Endothelial cell of umbilical vein (primary cell): ENCODE results near the gene ZNF678. TPM values are rescaled to one million over a fixed set of nuclear protein-coding genes. Genes with fewer than 3 reads are reported as not detected.

ENCODE experiments used
- BruUV-seq: library from RNA; stranded (reverse); fragments of 400-500 nt; replicated peaks from 2 replicates; lab custom pipeline; 2021; lab: Mats Ljungman, UMichigan
- CTCF ChIA-PET: fragments of 300-600, 350-600 bp; sonication (Branson Sonifier 250); formaldehyde crosslinking; loops from one replicate; lab custom pipeline; 2021; ENCODE audit warnings: antibody characterized with exemption, inconsistent platforms; lab: Charles Lee
- POLR2A ChIA-PET: fragments of 300-600, 350-600 bp; sonication (Branson Sonifier 250); formaldehyde crosslinking; loops from one replicate; lab custom pipeline; 2021; ENCODE audit warnings: antibody characterized with exemption, inconsistent platforms; lab: Charles Lee
- DNase-seq: peaks from one replicate; pipeline ENCODE4 v3.0.0-alpha.2; 2011; ENCODE audit warnings: low read depth, low spot score
- FAIRE-seq: peaks from 2 replicates; lab custom pipeline; 2011; peaks lifted over from hg19 to GRCh38; lab: Jason Lieb, UNC
- H2AFZ ChIP-seq: 2 replicates; pipeline ENCODE4 v1.6.0; 2012; ENCODE audit warnings: low read depth, low read length, control low read depth, inconsistent platforms
- H3K27ac ChIP-seq: 2 replicates; pipeline ENCODE4 v1.5.1; 2011; ENCODE audit warnings: low read depth, mild to moderate bottlenecking, control low read depth, low read length, moderate library complexity; ENCODE audit not compliant: insufficient read depth
- H3K27me3 ChIP-seq, 2 experiments: 2 replicates each; pipeline versions ENCODE4 v1.6.0 to v1.6.1; 2011; ENCODE audit warnings: low read length in 2 of 2, mixed read lengths in 1 of 2; ENCODE audit not compliant: control insufficient read depth in 2 of 2, insufficient read depth in 2 of 2
- H3K36me3 ChIP-seq, 2 experiments: 2 replicates in 1 of 2; 3 replicates in 1 of 2; pipeline ENCODE4 v1.5.1; 2011; ENCODE audit warnings: low read length in 2 of 2, mild to moderate bottlenecking in 1 of 2, moderate library complexity in 1 of 2; ENCODE audit not compliant: control insufficient read depth in 2 of 2, insufficient read depth in 2 of 2; ENCODE audit errors: extremely low read depth in 1 of 2
- H3K4me1 ChIP-seq: 3 replicates; pipeline ENCODE4 v1.5.1; 2011; ENCODE audit warnings: mild to moderate bottlenecking, low read length; ENCODE audit not compliant: control insufficient read depth, insufficient read depth; ENCODE audit errors: extremely low read depth
- H3K4me2 ChIP-seq: 2 replicates; pipeline ENCODE4 v1.6.1; 2011; ENCODE audit warnings: low read length, control low read depth, mixed read lengths; ENCODE audit not compliant: insufficient read depth
- H3K4me3 ChIP-seq, 3 experiments: fragments of 200-600 bp in 1 of 3; sonication (generic), shearing (Covaris generic) in 1 of 3; replicated peaks in 1 of 3; 2 replicates each; pipeline ENCODE4 v1.5.1; 2011 to 2016; ENCODE audit warnings: control low read depth in 3 of 3, low read length in 3 of 3, mild to moderate bottlenecking in 2 of 3, inconsistent platforms in 1 of 3, low read depth in 1 of 3, moderate library complexity in 1 of 3; ENCODE audit not compliant: insufficient read depth in 1 of 3
- H3K79me2 ChIP-seq: 2 replicates; pipeline ENCODE4 v1.6.0; 2012; ENCODE audit warnings: low read length, inconsistent platforms; ENCODE audit not compliant: control insufficient read depth, insufficient read depth
- H3K9ac ChIP-seq: replicated peaks from 2 replicates; pipeline ENCODE3; 2011; ENCODE audit warnings: low read length, control low read depth; ENCODE audit not compliant: insufficient read depth; ENCODE audit errors: extremely low read depth
- H3K9me1 ChIP-seq: replicated peaks from 3 replicates; pipeline ENCODE4 v1.6.0; 2011; ENCODE audit warnings: mild to moderate bottlenecking, low read length; ENCODE audit not compliant: control insufficient read depth, insufficient read depth; ENCODE audit errors: extremely low read depth
- H3K9me3 ChIP-seq: replicated peaks from 2 replicates; pipeline ENCODE4 v1.5.1; 2012; ENCODE audit warnings: low read length, inconsistent platforms; ENCODE audit not compliant: control insufficient read depth, insufficient read depth
- H4K20me1 ChIP-seq: replicated peaks from 2 replicates; pipeline ENCODE3; 2011; ENCODE audit warnings: mild to moderate bottlenecking, low read length; ENCODE audit not compliant: control insufficient read depth, insufficient read depth; ENCODE audit errors: extremely low read depth
- CTCF ChIP-seq, 2 donors: IDR thresholded peaks; 1 replicate in 1 of 2; 2 replicates in 1 of 2; pipeline ENCODE4 v1.5.1; 2011; ENCODE audit warnings: low read length in 2 of 2, mild to moderate bottlenecking in 2 of 2, moderate library complexity in 2 of 2, control low read depth in 1 of 2, inconsistent platforms in 1 of 2, low read depth in 1 of 2; ENCODE audit not compliant: insufficient read depth in 1 of 2; ENCODE audit errors: extremely low read depth in 1 of 2
- EZH2 ChIP-seq: IDR thresholded peaks from 2 replicates; pipeline ENCODE4 v1.6.1; 2012; ENCODE audit warnings: borderline replicate concordance, low read depth, mild to moderate bottlenecking, moderate library complexity, low read length, inconsistent platforms; ENCODE audit not compliant: severe bottlenecking
- FOS ChIP-seq: IDR thresholded peaks from 2 replicates; pipeline ENCODE4 v1.6.1; 2011; ENCODE audit warnings: mild to moderate bottlenecking, low read length, moderate library complexity, borderline replicate concordance; ENCODE audit not compliant: insufficient read depth
- GATA2 ChIP-seq: IDR thresholded peaks from 2 replicates; pipeline ENCODE4 v1.7.0; 2011; ENCODE audit warnings: low read depth, mild to moderate bottlenecking, moderate library complexity, mixed read lengths, low read length; ENCODE audit not compliant: insufficient read length, insufficient read depth
- JUN ChIP-seq: IDR thresholded peaks from 2 replicates; pipeline ENCODE4 v1.6.1; 2011; ENCODE audit warnings: borderline replicate concordance, low read depth; ENCODE audit not compliant: insufficient read length, insufficient read depth
- MAX ChIP-seq: IDR thresholded peaks from 2 replicates; pipeline ENCODE4 v1.6.1; 2011; ENCODE audit not compliant: insufficient read depth, insufficient read length
- MYC ChIP-seq: IDR thresholded peaks from one replicate; pipeline ENCODE4 v1.6.1; 2011; ENCODE audit warnings: mild to moderate bottlenecking, low read depth, low read length
- POLR2A ChIP-seq: IDR thresholded peaks from 2 replicates; pipeline ENCODE4 v1.6.1; 2012; ENCODE audit warnings: low read depth, mild to moderate bottlenecking, control low read depth, low read length
- POLR2AphosphoS5 ChIP-seq: IDR thresholded peaks from 2 replicates; pipeline ENCODE4 v1.6.1; 2012; ENCODE audit warnings: low read depth, mild to moderate bottlenecking, control low read depth, low read length, moderate library complexity; ENCODE audit not compliant: insufficient read depth
- dilution Hi-C: fragments of 300-500 bp; cut with MboI; formaldehyde crosslinking; loops from one replicate; pipeline ENCODE4 v1.15.0; 2019; ENCODE audit warnings: low sequenced_read_pairs; ENCODE audit not compliant: extremely low pct_ligation_motif_present
- intact Hi-C: fragments of 100-400 bp; cut with micrococcal nuclease; formaldehyde crosslinking; loops from one replicate; pipeline ENCODE4 v1.10.0; 2022
- polyA plus RNA-seq, 4 experiments: library from polyadenylated mRNA; depleted of rRNA in 3 of 4; stranded (reverse) in 3 of 4; unstranded in 1 of 4; fragments of >200 nt; gene quantifications; 2 replicates each; pipeline versions ENCODE4 v1.2.1 to v1.2.3, GENCODE V29; 2011 to 2012; ENCODE audit warnings: missing spikeins in 1 of 4
- total RNA-seq: library from RNA; stranded (reverse); gene quantifications from 2 replicates; pipeline ENCODE4 v1.2.3, GENCODE V29; 2021

The ZNF678 gene
- total and polyA plus RNA-seq, 2 donors (not counting 3 experiments of a cell fraction or from before 2014, with no cell fraction given) = 2.1 to 7.7 TPM

GRCh38 chr1:227532019-227532619, 31.2 kb upstream of the ZNF678 start:
- H3K27ac ChIP-seq = no peak overlapping the region
- H2AFZ ChIP-seq = no peak overlapping the region
- POLR2A ChIA-PET = no interaction called here
- intact Hi-C loops = no loop called here
- no peaks in the 10 kb centered on the region for H4K20me1 ChIP-seq
- no peak overlapping the region for H3K4me3 ChIP-seq
- no peak for FAIRE-seq
- no TSS peak for BruUV-seq
- DNase-seq = no peak
- H3K9me1 ChIP-seq = no peaks in the 10 kb centered on the region
- no peak overlapping the region for H3K9ac ChIP-seq
- dilution Hi-C loops = no loop called here
- no peak overlapping the region for H3K4me2 ChIP-seq
- CTCF ChIA-PET = interaction anchor here (2.1 kb wide), 1 partner anchor 11 kb away, joined by 6 read pairs; no protein-coding TSS in a partner anchor
- H3K27me3 ChIP-seq = peaks cover 0 to 2% of the 10 kb centered on the region in 2 experiments
- H3K4me1 ChIP-seq = no peaks in the 10 kb centered on the region
- H3K9me3 ChIP-seq = no peaks in the 10 kb centered on the region
- no peaks in the 10 kb centered on the region for H3K79me2 ChIP-seq
- TF ChIP-seq EZH2 (no peak), FOS (no peak), JUN (no peak), MYC (no peak), CTCF (IDR thresholded peaks at IDR 0.05; ENCODE audit: extremely low read depth in 1 of 2, insufficient read depth in 1 of 2, low read depth in 1 of 2, low read length in 2 of 2) (no peak), POLR2A (no peak), GATA2 (no peak), MAX (no peak), POLR2AphosphoS5 (no peak)
- no peaks in the 10 kb centered on the region for H3K36me3 ChIP-seq
